GM19239 (cell line): ENCODE measurements around the gene LASP1NB.
"Not testable (repeated sequence)": the region's sequence is repeated elsewhere in the genome, so short reads cannot be mapped to it uniquely, and the experiment has no call there.

Experiments
- DNase-seq: peaks from one replicate; pipeline ENCODE4 v3.0.0; 2011; ENCODE audit warnings: low spot score; ENCODE audit not compliant: insufficient read length
- FAIRE-seq: peaks from 2 replicates; lab custom pipeline; 2011; peaks lifted over from hg19 to GRCh38; lab: Jason Lieb, UNC

LASP1NB gene

GRCh38 chr17:38894276-38894675, 31.1 kb upstream of the LASP1NB start:
- no peak for FAIRE-seq
- no peak for DNase-seq

- DNase-seq (no peak), FAIRE-seq (no peak)
These were observed 29.0 kb upstream of the LASP1NB start for GRCh38 chr17:38896346-38896954.

- FAIRE-seq (no peak), DNase-seq (no peak)
These were observed 28.2 kb upstream of the LASP1NB start for GRCh38 chr17:38897176-38897575.

GRCh38 chr17:38897671-38898290, 27.6 kb upstream of the LASP1NB start:
- DNase-seq (no peak), FAIRE-seq (no peak)

GRCh38 chr17:38898291-38898679, 27.1 kb upstream of the LASP1NB start:
- FAIRE-seq (no peak), DNase-seq (no peak)

DNA sequence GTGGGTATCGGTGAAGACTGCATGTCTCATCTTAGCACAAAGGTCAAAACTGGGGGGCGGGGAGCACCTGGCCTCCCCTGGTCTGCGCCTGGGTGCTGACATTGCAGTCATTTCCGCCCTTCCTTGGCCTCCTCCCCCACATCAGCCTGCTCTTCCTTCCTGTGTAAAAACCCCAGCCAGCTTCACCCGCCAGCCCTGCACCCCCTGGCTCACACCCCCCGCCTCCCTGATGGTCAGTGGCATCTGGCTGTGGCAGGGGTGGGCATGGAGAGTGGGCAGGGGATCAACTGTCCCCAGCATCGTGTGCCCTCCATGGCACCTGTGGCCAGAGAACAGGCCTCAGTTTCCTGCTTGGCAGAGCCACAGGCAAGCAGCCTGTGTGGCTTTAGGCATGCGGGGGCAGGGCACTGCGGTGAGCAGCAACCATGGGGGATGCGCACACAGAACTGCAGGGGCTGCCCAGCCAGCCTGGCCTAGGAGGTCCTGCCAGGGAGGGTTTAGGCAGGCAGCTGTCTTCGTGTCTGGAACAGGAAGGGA, 26.5 kb upstream of the LASP1NB start:
- peak; percentile 95 for DNase-seq
- peak; percentile 97 for FAIRE-seq

DNA sequence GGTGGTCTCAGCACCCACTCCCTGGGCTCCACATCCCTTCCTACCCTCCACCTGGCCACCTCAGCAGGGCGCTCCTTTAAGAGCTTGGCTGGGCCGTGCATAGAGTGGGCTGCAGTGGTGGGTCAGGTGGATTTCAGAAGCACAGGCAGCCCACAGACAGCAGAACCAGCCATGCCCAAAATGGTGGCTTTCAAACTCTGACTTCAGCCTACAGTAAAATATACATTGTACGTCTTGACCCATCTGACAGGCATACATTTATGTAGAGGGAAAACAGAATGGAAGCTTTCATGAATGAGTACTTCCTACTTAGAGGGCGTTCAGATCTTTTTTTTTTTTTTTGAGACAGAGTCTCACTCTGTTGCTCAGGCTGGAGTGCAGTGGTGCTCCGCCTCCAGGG, 26.0 kb upstream of the LASP1NB start:
- DNase-seq, result no peak
- FAIRE-seq, result peak; percentile 66

GRCh38 chr17:38900978-38901656, 24.3 kb upstream of the LASP1NB start:
- FAIRE-seq (no peak), DNase-seq (no peak)

- FAIRE-seq (no peak), DNase-seq (no peak)
These were observed 22.0 kb upstream of the LASP1NB start for GRCh38 chr17:38903404-38903803.

- no peak for FAIRE-seq
These were observed 20.5 kb upstream of the LASP1NB start for GRCh38 chr17:38904892-38905291.

GRCh38 chr17:38905375-38905774, 20.0 kb upstream of the LASP1NB start:
- FAIRE-seq, result no peak

More at GRCh38 chr17:38904892-38905291, 20.5 kb upstream of the LASP1NB start:
- DNase-seq, result no peak

GRCh38 chr17:38906460-38907228, 18.8 kb upstream of the LASP1NB start:
- FAIRE-seq (no peak), DNase-seq (no peak)

More at GRCh38 chr17:38905375-38905774, 20.0 kb upstream of the LASP1NB start:
- no peak for DNase-seq

DNA sequence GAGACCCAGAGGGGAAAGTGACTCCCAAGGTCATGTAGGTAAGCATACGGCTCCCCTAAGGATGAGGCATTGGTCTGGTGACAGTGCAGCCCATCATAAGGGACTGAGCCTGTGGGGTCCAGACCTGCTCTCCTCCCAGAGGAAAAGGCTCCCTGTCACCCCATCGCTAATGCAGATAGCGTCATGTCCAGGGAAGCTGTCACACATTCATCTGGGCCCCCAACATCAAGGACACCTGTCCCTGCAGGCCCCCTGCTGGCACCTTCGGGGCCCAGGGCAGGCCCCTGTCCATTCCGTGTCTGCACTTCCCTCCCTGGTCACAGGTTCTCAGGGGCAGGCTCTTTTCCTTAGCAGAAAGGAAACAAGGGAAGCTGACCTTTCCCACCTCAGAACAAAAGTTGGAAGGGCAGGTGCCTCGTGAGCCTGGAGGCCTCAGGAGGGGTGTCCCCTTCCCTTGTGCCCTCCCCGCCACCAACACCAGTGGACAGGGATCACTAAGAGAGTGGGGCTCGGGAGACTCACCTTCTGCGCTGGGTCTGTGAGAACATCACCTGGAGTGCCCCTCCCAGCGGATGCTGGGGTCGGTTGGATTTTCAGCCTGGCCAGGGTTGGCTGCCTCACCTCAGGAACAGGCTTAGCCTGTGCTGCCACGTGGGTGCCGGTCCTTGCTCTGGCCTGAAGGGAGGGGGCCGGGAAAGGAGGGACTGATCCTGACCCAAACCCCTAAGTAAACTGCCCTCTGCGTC, 17.3 kb upstream of the LASP1NB start:
- no peak for FAIRE-seq

GRCh38 chr17:38908676-38909181, 16.7 kb upstream of the LASP1NB start:
- FAIRE-seq (no peak), DNase-seq (no peak)

More for the DNA sequence above, 17.3 kb upstream of the LASP1NB start:
- DNase-seq, result no peak

GRCh38 chr17:38910325-38910724, 15.1 kb upstream of the LASP1NB start:
- DNase-seq (no peak), FAIRE-seq (no peak)

DNA sequence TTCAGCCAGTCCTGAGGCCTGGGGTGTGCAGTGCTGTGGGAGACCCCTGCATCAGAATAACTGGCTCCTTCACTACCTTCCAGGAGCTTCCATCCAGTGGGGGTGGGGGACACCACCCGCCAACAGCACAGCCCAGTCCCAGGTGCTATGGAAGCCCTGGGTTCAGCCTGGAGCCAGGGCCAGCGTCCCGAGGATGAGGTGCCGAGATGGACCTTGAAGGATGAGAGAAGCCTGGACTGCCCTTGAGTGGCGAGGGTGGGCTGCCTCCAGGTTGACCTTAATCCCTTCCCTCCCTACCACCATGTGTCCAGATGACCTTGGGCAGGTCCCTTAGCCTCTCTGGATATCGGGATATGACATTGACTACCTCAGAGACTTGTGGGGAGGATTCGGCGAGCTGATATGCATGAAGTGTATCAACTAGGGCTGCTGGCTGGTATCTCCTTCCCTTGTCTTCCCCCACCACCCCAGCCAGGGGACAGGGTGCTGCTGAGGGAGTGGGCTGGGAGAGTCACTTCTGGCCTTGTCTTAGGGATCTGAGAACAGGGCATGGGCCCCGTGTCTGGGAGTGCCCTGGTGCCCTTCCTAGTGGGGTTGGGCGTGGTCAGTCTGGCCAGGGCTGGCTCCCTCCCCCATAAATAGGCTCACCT, 14.2 kb upstream of the LASP1NB start:
- no peak for FAIRE-seq
- no peak for DNase-seq

- not testable (repeated sequence) for DNase-seq, FAIRE-seq
These were observed 13.7 kb upstream of the LASP1NB start for GRCh38 chr17:38911731-38912081.

DNA sequence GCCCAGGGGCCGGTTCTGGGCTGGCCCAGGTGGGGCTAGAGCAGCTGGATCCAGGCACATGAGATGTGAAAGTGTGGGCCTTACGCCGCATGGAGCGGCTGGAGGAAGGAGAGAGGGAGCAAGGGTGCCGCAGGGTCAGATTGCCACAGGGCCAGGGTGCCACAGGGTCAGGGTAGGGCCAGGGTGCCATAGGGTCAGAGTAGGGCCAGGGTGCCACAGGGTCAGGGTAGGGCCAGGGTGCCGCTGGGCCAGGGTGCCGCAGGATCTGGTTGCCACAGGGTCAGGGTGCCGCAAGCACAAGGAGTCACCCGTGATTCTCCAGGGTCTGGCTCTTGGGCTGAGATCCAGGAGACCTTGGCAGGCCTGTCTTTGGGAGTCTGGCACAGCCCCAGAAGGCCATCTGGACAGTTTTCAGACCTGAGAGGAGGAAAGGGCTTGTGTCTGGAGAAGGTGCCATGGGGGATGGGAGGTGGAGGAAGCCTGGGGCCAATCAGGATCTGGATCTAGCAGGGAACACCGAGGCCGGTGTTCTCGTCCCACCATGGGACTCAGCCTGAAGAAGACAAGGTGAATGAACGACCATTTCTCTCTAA, 13.1 kb upstream of the LASP1NB start:
- FAIRE-seq, result no peak
- DNase-seq, result no peak
